ENCODE results near the gene PSMC5. TPM values are rescaled to one million over a fixed set of nuclear protein-coding genes. Genes with fewer than 3 reads are reported as not detected.
"Not testable (repeated sequence)": the region's sequence is repeated elsewhere in the genome, so short reads cannot be mapped to it uniquely, and the experiment has no call there.

The PSMC5 gene
- total RNA-seq, 1 experiment from 2014 or later: 91.4 TPM

- Mint-ChIP-seq H3K36me3 (ENCODE audit: insufficient read depth, unreplicated experiment) (peaks cover 35% of the 10 kb centered on the region), H3K4me3 (ENCODE audit: low read depth, unreplicated experiment) (no peak overlapping the region), H3K27me3 (ENCODE audit: unreplicated experiment) (no peaks in the 10 kb centered on the region), H3K4me1 (ENCODE audit: low read depth, unreplicated experiment) (no peaks in the 10 kb centered on the region), H3K27ac (ENCODE audit: unreplicated experiment) (no peak overlapping the region), H3K9me3 (ENCODE audit: low read depth, unreplicated experiment) (no peaks in the 10 kb centered on the region)
- BruUV-seq (replicated peaks): no TSS peak
- DNase-seq: no peak
- no peak for TF ChIP-seq CTCF (IDR thresholded peaks at IDR 0.05; ENCODE audit: unreplicated experiment)
- intact Hi-C loops (cut with micrococcal nuclease; ENCODE audit: unreplicated experiment): no loop called here
- CTCF ChIA-PET: no interaction called here
Observed at GRCh38 chr17:63790057-63790456, 37.2 kb upstream of the PSMC5 start.

GRCh38 chr17:63792055-63792729 is 35.0 kb upstream of the PSMC5 start:
- Mint-ChIP-seq H3K27me3 (ENCODE audit: unreplicated experiment) (no peaks in the 10 kb centered on the region), H3K4me1 (ENCODE audit: low read depth, unreplicated experiment) (no peaks in the 10 kb centered on the region), H3K4me3 (ENCODE audit: low read depth, unreplicated experiment) (no peak overlapping the region), H3K36me3 (ENCODE audit: insufficient read depth, unreplicated experiment) (peaks cover 45% of the 10 kb centered on the region), H3K9me3 (ENCODE audit: low read depth, unreplicated experiment) (no peaks in the 10 kb centered on the region), H3K27ac (ENCODE audit: unreplicated experiment) (no peak overlapping the region)
- DNase-seq: no peak
- CTCF ChIA-PET: interaction anchor here (0.7 kb wide), 1 partner anchor 9 kb away, joined by 3 read pairs; no protein-coding TSS in a partner anchor
- no TSS peak for BruUV-seq (replicated peaks)
- intact Hi-C loops (cut with micrococcal nuclease; ENCODE audit: unreplicated experiment): no loop called here
- TF ChIP-seq CTCF (IDR thresholded peaks at IDR 0.05; ENCODE audit: unreplicated experiment): no peak

- DNase-seq; H3K27ac Mint-ChIP-seq (ENCODE audit: unreplicated experiment); H3K4me3 Mint-ChIP-seq (ENCODE audit: low read depth, unreplicated experiment); H3K27me3 Mint-ChIP-seq (ENCODE audit: unreplicated experiment); H3K9me3 Mint-ChIP-seq (ENCODE audit: low read depth, unreplicated experiment); intact Hi-C loops (cut with micrococcal nuclease; ENCODE audit: unreplicated experiment); CTCF ChIA-PET; BruUV-seq (replicated peaks); H3K4me1 Mint-ChIP-seq (ENCODE audit: low read depth, unreplicated experiment): not testable (repeated sequence)
- H3K36me3 Mint-ChIP-seq (ENCODE audit: insufficient read depth, unreplicated experiment): peaks cover 51% of the 10 kb centered on the region
Observed at GRCh38 chr17:63796375-63796774, 30.9 kb upstream of the PSMC5 start.

GRCh38 chr17:63798572-63799106 is 28.6 kb upstream of the PSMC5 start:
- intact Hi-C loops (cut with micrococcal nuclease; ENCODE audit: unreplicated experiment): no loop called here
- Mint-ChIP-seq H3K9me3 (ENCODE audit: low read depth, unreplicated experiment) (no peaks in the 10 kb centered on the region), H3K27me3 (ENCODE audit: unreplicated experiment) (no peaks in the 10 kb centered on the region), H3K27ac (ENCODE audit: unreplicated experiment) (no peak overlapping the region), H3K36me3 (ENCODE audit: insufficient read depth, unreplicated experiment) (peaks cover 51% of the 10 kb centered on the region), H3K4me1 (ENCODE audit: low read depth, unreplicated experiment) (no peaks in the 10 kb centered on the region), H3K4me3 (ENCODE audit: low read depth, unreplicated experiment) (no peak overlapping the region)
- no TSS peak for BruUV-seq (replicated peaks)
- CTCF ChIA-PET: no interaction called here
- DNase-seq: no peak
- TF ChIP-seq CTCF (IDR thresholded peaks at IDR 0.05; ENCODE audit: unreplicated experiment): no peak

GRCh38 chr17:63800783-63801182 is 26.4 kb upstream of the PSMC5 start:
- intact Hi-C loops (cut with micrococcal nuclease; ENCODE audit: unreplicated experiment): no loop called here
- Mint-ChIP-seq H3K9me3 (ENCODE audit: low read depth, unreplicated experiment) (no peaks in the 10 kb centered on the region), H3K4me3 (ENCODE audit: low read depth, unreplicated experiment) (no peak overlapping the region), H3K27me3 (ENCODE audit: unreplicated experiment) (no peaks in the 10 kb centered on the region), H3K4me1 (ENCODE audit: low read depth, unreplicated experiment) (no peaks in the 10 kb centered on the region), H3K27ac (ENCODE audit: unreplicated experiment) (peak overlapping the region; percentile 46), H3K36me3 (ENCODE audit: insufficient read depth, unreplicated experiment) (peaks cover 40% of the 10 kb centered on the region)
- DNase-seq: no peak
- TF ChIP-seq CTCF (IDR thresholded peaks at IDR 0.05; ENCODE audit: unreplicated experiment): no peak
- CTCF ChIA-PET: no interaction called here
- no TSS peak for BruUV-seq (replicated peaks)

All from Calu3 (cell line).